ENCODE measurements around the gene RAB40C. TPM values are rescaled to one million over a fixed set of nuclear protein-coding genes. Genes with fewer than 3 reads are reported as not detected.
A peak's percentile ranks its signal among the peaks of the same experiment; 100 is the strongest.

The RAB40C gene
- total and polyA plus RNA-seq, 7 donors = 16.8 to 41.2 (median 28.8) TPM

GRCh38 chr16:546909-547770 is 42.7 kb upstream of the RAB40C start:
- 52 to 76% methylated on average over 60 of the region's 60 CpGs for WGBS, 2 donors

GRCh38 chr16:548586-548985 is 41.3 kb upstream of the RAB40C start:
- WGBS, 2 donors = 94 to 96% methylated on average over 21 of the region's 21 CpGs
- Histone ChIP-seq H3K36me3 (peaks cover 0 to 54% (median 19%) of the 10 kb centered on the region in 4 donors), H3K9me3 (no peaks in the 10 kb centered on the region), H3K27me3 (no peaks in the 10 kb centered on the region), H3K4me1 (peaks cover 0 to 5% (median 2%) of the 10 kb centered on the region in 4 donors), H3K27ac (no peak overlapping the region), H3K4me3 (no peak overlapping the region)
- intact Hi-C loops (cut with DNase I) = no loop called here
- no peak for DNase-seq
- TF ChIP-seq POLR2A (IDR thresholded peaks at IDR 0.05) (no peak), CTCF (IDR thresholded peaks at IDR 0.05) (no peak), POLR2AphosphoS5 (IDR thresholded peaks at IDR 0.05) (no peak), EP300 (IDR thresholded peaks at IDR 0.05) (no peak)

More at GRCh38 chr16:546909-547770, 42.7 kb upstream of the RAB40C start:
- no peaks in the 10 kb centered on the region for H3K9me3 ChIP-seq
- peaks cover 0 to 42% (median 14%) of the 10 kb centered on the region in 4 donors for H3K36me3 ChIP-seq
- H3K27me3 ChIP-seq = no peaks in the 10 kb centered on the region
- peaks cover 0 to 5% (median 2%) of the 10 kb centered on the region in 4 donors for H3K4me1 ChIP-seq
- H3K4me3 ChIP-seq = peak overlapping the region in 2 of 4 donors; percentile 19 to 31
- H3K27ac ChIP-seq = no peak overlapping the region
- peak in 3 of 4 experiments; percentile 39 to 46 (median 44) for TF ChIP-seq CTCF (IDR thresholded peaks at IDR 0.05)
- TF ChIP-seq POLR2A (IDR thresholded peaks at IDR 0.05) = no peak
- peak; percentile 86 for DNase-seq
- intact Hi-C loops (cut with DNase I) = no loop called here

DNA sequence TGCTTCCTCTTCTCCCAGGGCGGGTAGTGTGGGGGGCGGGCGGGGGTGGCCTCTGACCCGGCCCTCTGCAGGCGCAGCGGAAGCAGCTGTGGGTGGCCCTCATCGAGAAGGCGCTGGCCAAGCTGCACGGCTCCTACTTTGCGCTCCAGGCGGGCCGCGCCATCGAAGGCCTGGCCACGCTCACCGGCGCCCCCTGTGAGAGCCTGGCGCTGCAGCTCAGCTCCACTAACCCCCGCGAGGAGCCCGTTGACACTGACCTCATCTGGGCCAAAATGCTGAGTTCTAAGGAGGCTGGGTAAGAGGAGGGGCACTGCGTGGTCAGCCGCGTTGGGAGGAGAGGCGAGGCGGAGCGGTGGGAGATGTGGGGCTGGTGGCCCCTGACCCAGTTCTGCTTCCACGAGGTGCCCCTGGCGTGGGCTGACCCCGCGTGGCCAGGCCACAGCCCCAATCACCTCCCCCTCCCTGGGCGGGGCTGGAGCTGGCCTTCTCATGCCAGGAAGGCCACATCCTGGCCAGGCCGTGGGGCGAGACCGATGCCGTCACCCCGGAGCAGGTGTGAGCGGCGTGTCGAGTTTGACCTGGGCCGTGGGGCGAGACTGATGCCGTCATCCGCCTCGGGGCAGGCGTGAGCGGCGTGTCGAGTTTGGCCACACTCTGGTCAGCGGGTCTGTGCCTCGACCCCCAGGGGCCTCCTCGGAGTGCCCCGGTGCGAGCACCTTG is 40.2 kb upstream of the RAB40C start:
- intact Hi-C loops (cut with DNase I) = no loop called here

GRCh38 chr16:551210-551609 is 38.7 kb upstream of the RAB40C start:
- Histone ChIP-seq H3K4me1 (peaks cover 0 to 5% (median 2%) of the 10 kb centered on the region in 4 donors), H3K4me3 (no peak overlapping the region), H3K36me3 (peaks cover 0 to 56% (median 19%) of the 10 kb centered on the region in 4 donors), H3K27me3 (no peaks in the 10 kb centered on the region), H3K27ac (no peak overlapping the region), H3K9me3 (no peaks in the 10 kb centered on the region)
- intact Hi-C loops (cut with DNase I) = no loop called here
- TF ChIP-seq EP300 (IDR thresholded peaks at IDR 0.05) (no peak), POLR2AphosphoS5 (IDR thresholded peaks at IDR 0.05) (no peak), POLR2A (IDR thresholded peaks at IDR 0.05) (no peak), CTCF (IDR thresholded peaks at IDR 0.05) (no peak)
- DNase-seq = no peak
- 97 to 98% methylated on average over 28 of the region's 28 CpGs for WGBS, 2 donors

More for the DNA sequence above, 40.2 kb upstream of the RAB40C start:
- H3K9me3 ChIP-seq = no peaks in the 10 kb centered on the region
- H3K27me3 ChIP-seq = no peaks in the 10 kb centered on the region
- H3K27ac ChIP-seq = no peak overlapping the region
- no peak for DNase-seq
- TF ChIP-seq POLR2A (IDR thresholded peaks at IDR 0.05) (no peak), POLR2AphosphoS5 (IDR thresholded peaks at IDR 0.05) (no peak), CTCF (IDR thresholded peaks at IDR 0.05) (no peak)
- 93 to 96% methylated on average over 54 of the region's 54 CpGs for WGBS, 2 donors
- peaks cover 0 to 5% (median 2%) of the 10 kb centered on the region in 4 donors for H3K4me1 ChIP-seq
- peaks cover 0 to 56% (median 19%) of the 10 kb centered on the region in 4 donors for H3K36me3 ChIP-seq
- no peak overlapping the region for H3K4me3 ChIP-seq

Data from sigmoid colon (tissue), 7 donors.